GM18858 (cell line): ENCODE data around the gene GCAT.

ENCODE experiments used
- ATAC-seq: cut with Tn5 transposase; IDR thresholded peaks from one replicate; pipeline ENCODE4 v1.9.1; 2021; ENCODE audit not compliant: unreplicated experiment

Gene GCAT

GRCh38 chr22:37807410-37808293 is at the start of gene GCAT:
GCAT (plus strand) TSS chr22:37807934; CDS start chr22:37807968, 34 bp downstream.
- ATAC-seq: no peak

- no peak for ATAC-seq
These were observed 49.0 kb upstream of the GCAT start for GRCh38 chr22:37758694-37759093.

GRCh38 chr22:37759281-37759680 is 48.5 kb upstream of the GCAT start:
- ATAC-seq: no peak

- no peak for ATAC-seq
These were observed 47.6 kb upstream of the GCAT start for GRCh38 chr22:37760152-37760551.

- no peak for ATAC-seq
These were observed 45.3 kb upstream of the GCAT start for GRCh38 chr22:37762389-37762836.

GRCh38 chr22:37763012-37763411 is 44.7 kb upstream of the GCAT start:
- ATAC-seq: no peak

- ATAC-seq: no peak
These were observed 44.1 kb upstream of the GCAT start for GRCh38 chr22:37763652-37764051.

GRCh38 chr22:37764622-37765021 is 43.1 kb upstream of the GCAT start:
- no peak for ATAC-seq

- no peak for ATAC-seq
These were observed 42.2 kb upstream of the GCAT start for GRCh38 chr22:37765498-37765897.

- no peak for ATAC-seq
These were observed 41.7 kb upstream of the GCAT start for GRCh38 chr22:37765953-37766576.

GRCh38 chr22:37768273-37768672 is 39.5 kb upstream of the GCAT start:
- ATAC-seq: no peak

- no peak for ATAC-seq
These were observed 38.7 kb upstream of the GCAT start for GRCh38 chr22:37769056-37769455.

- no peak for ATAC-seq
These were observed 36.7 kb upstream of the GCAT start for GRCh38 chr22:37771081-37771480.

GRCh38 chr22:37771702-37772427 is 35.9 kb upstream of the GCAT start:
- no peak for ATAC-seq

- ATAC-seq: no peak
These were observed 33.0 kb upstream of the GCAT start for GRCh38 chr22:37774728-37775127.

GRCh38 chr22:37775785-37776638 is 31.7 kb upstream of the GCAT start:
- no peak for ATAC-seq

- ATAC-seq: no peak
These were observed 31.1 kb upstream of the GCAT start for GRCh38 chr22:37776639-37777005.

GRCh38 chr22:37777122-37777687 is 30.5 kb upstream of the GCAT start:
- ATAC-seq: no peak

- ATAC-seq: no peak
These were observed 29.2 kb upstream of the GCAT start for GRCh38 chr22:37778370-37779009.
